Ovary (tissue), 3 donors: Measurements from ENCODE around the gene SH3BGRL3.

Experiments
- CTCF ChIP-seq, 3 donors: fragments of 450-650 bp in 2 of 3; fragments of 200-600 bp in 1 of 3; IDR thresholded peaks; one replicate each; pipeline versions ENCODE4 v1.5.1 to v1.8.0; 2016 to 2022; ENCODE audit warnings: antibody characterized with exemption in 3 of 3, mild to moderate bottlenecking in 1 of 3
- POLR2A ChIP-seq: fragments of 450-650 bp; IDR thresholded peaks from one replicate; pipeline ENCODE4 v1.6.1; 2017; ENCODE audit warnings: antibody characterized with exemption, mild to moderate bottlenecking, moderate library complexity
- donor health status: DM: no; HTN: no; CAD: no.

- no peak for TF ChIP-seq CTCF (IDR thresholded peaks at IDR 0.05)
- TF ChIP-seq POLR2A = no peak
Measured at GRCh38 chr1:26283279-26283853, 3.5 kb downstream of the SH3BGRL3 start.
